GM12878 (cell line): ENCODE measurements around the gene CLPTM1. TPM values are rescaled to one million over a fixed set of nuclear protein-coding genes. Genes with fewer than 3 reads are reported as not detected.

Source experiments
- ATAC-seq: fragments of 200-7000 bp; cut with Tn5 transposase; 3 replicates; pipeline ENCODE4 v1.9.1; 2020; ENCODE audit warnings: mild to moderate bottlenecking, moderate library complexity
- BruUV-seq: library from RNA; stranded (reverse); fragments of 400-500 nt; replicated peaks from 2 replicates; lab custom pipeline; 2021; lab: Mats Ljungman, UMichigan
- CTCF ChIA-PET: fragments of 300-600 bp; sonication (Branson Sonifier 250); formaldehyde crosslinking; extraction: SDS; loops from one replicate; lab custom pipeline; 2021; ENCODE audit warnings: inconsistent platforms; lab: Yijun Ruan, JAX
- POLR2A ChIA-PET: fragments of 350-600 bp; formaldehyde crosslinking; extraction: SDS; loops from one replicate; lab custom pipeline; 2021; ENCODE audit warnings: inconsistent platforms; lab: Charles Lee
- RAD21 ChIA-PET: fragments of 300-600 bp; sonication (Branson Sonifier 250); formaldehyde crosslinking; loops from one replicate; lab custom pipeline; 2023; ENCODE audit warnings: antibody characterized with exemption; ENCODE audit not compliant: unreplicated experiment; lab: Charles Lee
- SMC1A ChIA-PET: fragments of 300-600 bp; sonication (Branson Sonifier 250); formaldehyde crosslinking; loops from one replicate; lab custom pipeline; 2023; ENCODE audit not compliant: unreplicated experiment, uncharacterized antibody; lab: Charles Lee
- DNase-seq: peaks from one replicate; pipeline ENCODE4 v3.0.0-alpha.2; 2011; ENCODE audit warnings: low read depth, low spot score
- FAIRE-seq: peaks from 3 replicates; lab custom pipeline; 2011; peaks lifted over from hg19 to GRCh38; lab: Jason Lieb, UNC
- H2AFZ ChIP-seq: 2 replicates; pipeline ENCODE4 v1.6.0; 2011; ENCODE audit warnings: low read depth, low read length, control low read depth; ENCODE audit not compliant: control insufficient read depth
- H3K27ac ChIP-seq: 2 replicates; pipeline ENCODE4 v1.5.1; 2011; ENCODE audit warnings: control low read depth; ENCODE audit not compliant: control insufficient read depth, insufficient read depth
- H3K27me3 ChIP-seq, 2 experiments: replicated peaks in 1 of 2; 2 replicates each; pipeline versions ENCODE4 v1.6.0 to v1.6.1; 2011; ENCODE audit warnings: low read length in 1 of 2; ENCODE audit not compliant: control insufficient read depth in 2 of 2, insufficient read depth in 2 of 2
- H3K36me3 ChIP-seq, 2 experiments: 2 replicates each; pipeline ENCODE4 v1.5.1; 2011; ENCODE audit warnings: low read length in 1 of 2; ENCODE audit not compliant: control insufficient read depth in 2 of 2, insufficient read depth in 2 of 2
- H3K4me1 ChIP-seq: 2 replicates; pipeline ENCODE4 v1.6.1; 2011; ENCODE audit warnings: mild to moderate bottlenecking, low read length, moderate library complexity, mixed read lengths; ENCODE audit not compliant: control insufficient read depth, insufficient read depth
- H3K4me2 ChIP-seq: 2 replicates; pipeline ENCODE4 v1.6.0; 2011; ENCODE audit warnings: control low read depth; ENCODE audit not compliant: control insufficient read depth, insufficient read depth
- H3K4me3 ChIP-seq: fragments of 200-600 bp; sonication (generic); 2 replicates; pipeline ENCODE4 v1.5.1; 2016
- H3K79me2 ChIP-seq: 2 replicates; pipeline ENCODE4 v1.6.0; 2011; ENCODE audit warnings: low read length; ENCODE audit not compliant: control insufficient read depth, insufficient read depth
- H3K9ac ChIP-seq: 2 replicates; pipeline ENCODE4 v1.8.0; 2011; ENCODE audit warnings: low read length, control low read depth, mixed read lengths; ENCODE audit not compliant: control insufficient read depth, insufficient read depth
- H3K9me3 ChIP-seq: replicated peaks from 3 replicates; pipeline ENCODE4 v1.5.1; 2011; ENCODE audit warnings: mild to moderate bottlenecking, low read length; ENCODE audit not compliant: control insufficient read depth, insufficient read depth
- H4K20me1 ChIP-seq: 2 replicates; pipeline ENCODE4 v1.6.0; 2011; ENCODE audit not compliant: control insufficient read depth, insufficient read depth
- BACH1 ChIP-seq: fragments of 450-650 bp; IDR thresholded peaks from 2 replicates; pipeline ENCODE4 v1.6.1; 2017; ENCODE audit warnings: mild to moderate bottlenecking, borderline replicate concordance
- ESRRA ChIP-seq: IDR thresholded peaks from 2 replicates; pipeline ENCODE4 v1.6.1; 2012; ENCODE audit warnings: mild to moderate bottlenecking, low read length, improper control_type of control experiment
- GATAD2B ChIP-seq: fragments of 450-650 bp; conservative IDR thresholded peaks from 2 replicates; pipeline ENCODE4 v1.6.1; 2017; ENCODE audit warnings: low read depth, mild to moderate bottlenecking, moderate library complexity
- HDGF ChIP-seq: fragments of 450-650 bp; IDR thresholded peaks from 2 replicates; pipeline ENCODE4 v1.6.1; 2016; ENCODE audit warnings: antibody characterized with exemption
- SMC3 ChIP-seq: IDR thresholded peaks from 2 replicates; pipeline ENCODE4 v1.6.1; 2011; ENCODE audit warnings: low read length, improper control_type of control experiment, borderline replicate concordance
- SREBF2 ChIP-seq: IDR thresholded peaks from 2 replicates; pipeline ENCODE4 v1.6.1; 2012; ENCODE audit warnings: mild to moderate bottlenecking, low read length
- TCF3 ChIP-seq: IDR thresholded peaks from 2 replicates; pipeline ENCODE4 v1.6.1; 2012; ENCODE audit warnings: low read depth, mild to moderate bottlenecking, low read length, borderline replicate concordance; ENCODE audit not compliant: insufficient read depth
- ZBED1 ChIP-seq: IDR thresholded peaks from 2 replicates; pipeline ENCODE4 v1.6.1; 2016; ENCODE audit warnings: borderline replicate concordance
- ZNF207 ChIP-seq: fragments of 450-650 bp; IDR thresholded peaks from 2 replicates; pipeline ENCODE4 v1.6.1; 2014; ENCODE audit warnings: antibody characterized with exemption, mild to moderate bottlenecking, borderline replicate concordance
- ZSCAN29 ChIP-seq: fragments of 450-650 bp; IDR thresholded peaks from 2 replicates; pipeline ENCODE4 v1.6.1; 2017; ENCODE audit warnings: mild to moderate bottlenecking, moderate library complexity
- WGBS: methylation state at CpG from one replicate; pipeline ENCODE4 v1.1.6; 2016; ENCODE audit warnings: low lambda C conversion rate; ENCODE audit not compliant: insufficient replicate concordance, insufficient coverage; ENCODE audit errors: missing lambda C conversion rate; 5-methylcytosine and 5-hydroxymethylcytosine counted together
- in situ Hi-C: fragments of 300-500 bp; cut with MboI; formaldehyde crosslinking; loops from 9 replicates; pipeline ENCODE4 v1.14.3; 2018; ENCODE audit warnings: mixed read lengths
- intact Hi-C: fragments of 100-400 bp; cut with micrococcal nuclease; formaldehyde crosslinking; loops from one replicate; pipeline ENCODE4 v1.14.2; 2022; ENCODE audit not compliant: unreplicated experiment
- polyA plus RNA-seq, 11 experiments: library from polyadenylated mRNA; depleted of rRNA in 4 of 11; unstranded in 6 of 11; stranded (reverse) in 5 of 11; fragments of >200 nt; fragmentation: Nextera tagmentation in 4 of 11; fragmentation: Illumina TruSeq in 1 of 11; extraction: Ambion mirVana in 4 of 11; extraction: Trizol in 1 of 11; gene quantifications; 1 replicate in 1 of 11; 2 replicates in 10 of 11; pipeline versions ENCODE4 v1.2.1 to v1.2.3, GENCODE V29; 2011 to 2016; ENCODE audit warnings: inconsistent platforms in 2 of 11, missing spikeins in 2 of 11, low read depth in 1 of 11
- total RNA-seq, 4 experiments: library from RNA; depleted of rRNA in 3 of 4; stranded (reverse); fragments of >200 nt in 3 of 4; fragmentation: Illumina TruSeq in 1 of 4; extraction: Trizol in 1 of 4; gene quantifications; 2 replicates each; pipeline versions ENCODE4 v1.2.1 to v1.2.3, GENCODE V29; 2013 to 2021

Gene CLPTM1
- total and polyA plus RNA-seq, 10 of the 15 experiments (the other 5 are each of a cell fraction or from before 2014, with no cell fraction given) = 0.42 to 72.6 (median 35.2) TPM

DNA sequence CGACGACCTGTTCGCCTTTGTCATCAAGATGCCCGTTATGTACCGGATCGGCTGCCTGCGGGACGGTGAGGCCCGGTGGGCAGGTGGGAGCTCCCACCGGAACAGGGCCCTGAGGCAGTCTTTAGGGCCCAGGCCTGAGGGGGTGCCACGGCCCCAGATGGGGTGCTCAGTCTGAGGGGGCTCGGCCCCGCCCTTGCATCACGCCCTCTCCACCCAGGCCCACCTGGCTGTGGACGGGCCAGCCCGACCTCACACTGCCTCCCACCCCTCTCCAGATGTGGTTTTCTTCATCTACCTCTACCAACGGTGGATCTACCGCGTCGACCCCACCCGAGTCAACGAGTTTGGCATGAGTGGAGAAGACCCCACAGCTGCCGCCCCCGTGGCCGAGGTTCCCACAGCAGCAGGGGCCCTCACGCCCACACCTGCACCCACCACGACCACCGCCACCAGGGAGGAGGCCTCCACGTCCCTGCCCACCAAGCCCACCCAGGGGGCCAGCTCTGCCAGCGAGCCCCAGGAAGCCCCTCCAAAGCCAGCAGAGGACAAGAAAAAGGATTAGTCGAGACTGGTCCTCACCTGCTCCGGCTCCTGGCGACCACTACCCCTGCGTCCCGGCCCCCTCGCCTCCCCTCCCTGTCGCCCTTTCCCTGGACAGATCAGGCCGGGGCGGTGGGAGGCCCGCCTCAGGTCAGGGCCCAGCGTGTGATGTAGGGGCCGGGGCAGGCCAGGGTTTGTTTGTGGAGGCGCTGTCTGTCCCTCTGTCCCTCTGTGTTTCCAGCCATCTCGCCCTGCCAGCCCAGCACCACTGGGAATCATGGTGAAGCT lies 37.4 kb downstream of the CLPTM1 start:
- BruUV-seq = no TSS peak
- ChIA-PET RAD21 (interaction anchor here (1.5 kb wide), 1 partner anchor 67 kb away, joined by 5 read pairs; no protein-coding TSS in a partner anchor), CTCF (interaction anchor here (1.5 kb wide), 1 partner anchor 67 kb away, joined by 5 read pairs; no protein-coding TSS in a partner anchor), SMC1A (no interaction called here), POLR2A (no interaction called here)
- no peaks in the 10 kb centered on the region for H3K79me2 ChIP-seq
- H4K20me1 ChIP-seq = no peaks in the 10 kb centered on the region
- no peaks in the 10 kb centered on the region for H3K9me3 ChIP-seq
- H3K9ac ChIP-seq = no peak overlapping the region
- TF ChIP-seq SMC3 = no peak
- TF ChIP-seq HDGF = no peak
- no peak for TF ChIP-seq BACH1
- no peak for TF ChIP-seq GATAD2B
- TF ChIP-seq ESRRA = no peak
- TF ChIP-seq SREBF2 = no peak
- no peak for TF ChIP-seq ZNF207
- no peak for TF ChIP-seq TCF3
- TF ChIP-seq ZSCAN29 = no peak
- TF ChIP-seq ZBED1 = no peak
- no peak overlapping the region for H2AFZ ChIP-seq
- DNase-seq = no peak
- FAIRE-seq = no peak
- no peak for ATAC-seq
- intact Hi-C loops = no loop called here
- peaks cover 0 to 24% of the 10 kb centered on the region in 2 experiments; a peak in 3 of 4 replicates for H3K36me3 ChIP-seq
- H3K27ac ChIP-seq = no peak overlapping the region
- H3K4me1 ChIP-seq = peaks cover 12% of the 10 kb centered on the region
- no peaks in the 10 kb centered on the region for H3K27me3 ChIP-seq
- 96% methylated on average over 39 of the region's 44 CpGs for WGBS
- in situ Hi-C loops = no loop called here
- no peak overlapping the region for H3K4me3 ChIP-seq
- no peak overlapping the region for H3K4me2 ChIP-seq
